Measurements from ENCODE around the gene BATF2.

The BATF2 gene

DNA sequence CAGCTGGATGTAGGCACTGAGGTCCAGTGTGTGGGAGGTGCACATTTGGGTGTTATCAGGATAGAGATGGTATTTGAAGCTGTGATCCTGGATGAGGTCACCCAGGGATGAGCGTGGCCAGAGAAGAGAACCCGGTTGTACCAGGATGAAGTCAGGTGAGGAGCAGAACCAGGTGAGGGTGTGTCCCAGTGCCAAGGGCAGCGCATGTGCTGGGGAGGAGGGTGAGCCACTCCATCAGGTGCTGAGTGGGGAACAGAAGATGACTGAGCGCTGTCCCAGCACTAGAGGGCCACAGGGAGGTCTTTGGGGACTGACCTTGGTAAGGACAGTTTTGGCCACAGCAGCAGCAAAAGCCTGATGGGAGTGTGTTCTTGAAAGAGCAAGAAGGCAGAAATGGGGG lies 19.9 kb upstream of the BATF2 start:
- no peak for DNase-seq (ENCODE audit: low read depth in 1 of 2, low spot score in 1 of 2)
- Histone ChIP-seq H3K27me3 (ENCODE audit: insufficient read depth, poor library complexity, severe bottlenecking) (no peaks in the 10 kb centered on the region), H3K4me3 (replicated peaks; ENCODE audit: insufficient read depth, low read length) (no peak overlapping the region), H3K27ac (replicated peaks) (no peak overlapping the region)
- TF ChIP-seq, protein P1, sequence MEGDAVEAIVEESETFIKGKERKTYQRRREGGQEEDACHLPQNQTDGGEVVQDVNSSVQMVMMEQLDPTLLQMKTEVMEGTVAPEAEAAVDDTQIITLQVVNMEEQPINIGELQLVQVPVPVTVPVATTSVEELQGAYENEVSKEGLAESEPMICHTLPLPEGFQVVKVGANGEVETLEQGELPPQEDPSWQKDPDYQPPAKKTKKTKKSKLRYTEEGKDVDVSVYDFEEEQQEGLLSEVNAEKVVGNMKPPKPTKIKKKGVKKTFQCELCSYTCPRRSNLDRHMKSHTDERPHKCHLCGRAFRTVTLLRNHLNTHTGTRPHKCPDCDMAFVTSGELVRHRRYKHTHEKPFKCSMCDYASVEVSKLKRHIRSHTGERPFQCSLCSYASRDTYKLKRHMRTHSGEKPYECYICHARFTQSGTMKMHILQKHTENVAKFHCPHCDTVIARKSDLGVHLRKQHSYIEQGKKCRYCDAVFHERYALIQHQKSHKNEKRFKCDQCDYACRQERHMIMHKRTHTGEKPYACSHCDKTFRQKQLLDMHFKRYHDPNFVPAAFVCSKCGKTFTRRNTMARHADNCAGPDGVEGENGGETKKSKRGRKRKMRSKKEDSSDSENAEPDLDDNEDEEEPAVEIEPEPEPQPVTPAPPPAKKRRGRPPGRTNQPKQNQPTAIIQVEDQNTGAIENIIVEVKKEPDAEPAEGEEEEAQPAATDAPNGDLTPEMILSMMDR (IDR thresholded peaks at IDR 0.05; ENCODE audit: insufficient read depth, low read length): no peak
- no peak for TF ChIP-seq GABPA (IDR thresholded peaks at IDR 0.05; ENCODE audit: low read depth)
- no peak for TF ChIP-seq SPI1 (IDR thresholded peaks at IDR 0.05; ENCODE audit: borderline replicate concordance, low read depth)
- no peak for TF ChIP-seq POLR2AphosphoS5 (IDR thresholded peaks at IDR 0.05; ENCODE audit: low read depth)
- TF ChIP-seq, protein P2, sequence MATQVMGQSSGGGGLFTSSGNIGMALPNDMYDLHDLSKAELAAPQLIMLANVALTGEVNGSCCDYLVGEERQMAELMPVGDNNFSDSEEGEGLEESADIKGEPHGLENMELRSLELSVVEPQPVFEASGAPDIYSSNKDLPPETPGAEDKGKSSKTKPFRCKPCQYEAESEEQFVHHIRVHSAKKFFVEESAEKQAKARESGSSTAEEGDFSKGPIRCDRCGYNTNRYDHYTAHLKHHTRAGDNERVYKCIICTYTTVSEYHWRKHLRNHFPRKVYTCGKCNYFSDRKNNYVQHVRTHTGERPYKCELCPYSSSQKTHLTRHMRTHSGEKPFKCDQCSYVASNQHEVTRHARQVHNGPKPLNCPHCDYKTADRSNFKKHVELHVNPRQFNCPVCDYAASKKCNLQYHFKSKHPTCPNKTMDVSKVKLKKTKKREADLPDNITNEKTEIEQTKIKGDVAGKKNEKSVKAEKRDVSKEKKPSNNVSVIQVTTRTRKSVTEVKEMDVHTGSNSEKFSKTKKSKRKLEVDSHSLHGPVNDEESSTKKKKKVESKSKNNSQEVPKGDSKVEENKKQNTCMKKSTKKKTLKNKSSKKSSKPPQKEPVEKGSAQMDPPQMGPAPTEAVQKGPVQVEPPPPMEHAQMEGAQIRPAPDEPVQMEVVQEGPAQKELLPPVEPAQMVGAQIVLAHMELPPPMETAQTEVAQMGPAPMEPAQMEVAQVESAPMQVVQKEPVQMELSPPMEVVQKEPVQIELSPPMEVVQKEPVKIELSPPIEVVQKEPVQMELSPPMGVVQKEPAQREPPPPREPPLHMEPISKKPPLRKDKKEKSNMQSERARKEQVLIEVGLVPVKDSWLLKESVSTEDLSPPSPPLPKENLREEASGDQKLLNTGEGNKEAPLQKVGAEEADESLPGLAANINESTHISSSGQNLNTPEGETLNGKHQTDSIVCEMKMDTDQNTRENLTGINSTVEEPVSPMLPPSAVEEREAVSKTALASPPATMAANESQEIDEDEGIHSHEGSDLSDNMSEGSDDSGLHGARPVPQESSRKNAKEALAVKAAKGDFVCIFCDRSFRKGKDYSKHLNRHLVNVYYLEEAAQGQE (IDR thresholded peaks at IDR 0.05; ENCODE audit: insufficient replicate concordance, low read depth): no peak

DNA sequence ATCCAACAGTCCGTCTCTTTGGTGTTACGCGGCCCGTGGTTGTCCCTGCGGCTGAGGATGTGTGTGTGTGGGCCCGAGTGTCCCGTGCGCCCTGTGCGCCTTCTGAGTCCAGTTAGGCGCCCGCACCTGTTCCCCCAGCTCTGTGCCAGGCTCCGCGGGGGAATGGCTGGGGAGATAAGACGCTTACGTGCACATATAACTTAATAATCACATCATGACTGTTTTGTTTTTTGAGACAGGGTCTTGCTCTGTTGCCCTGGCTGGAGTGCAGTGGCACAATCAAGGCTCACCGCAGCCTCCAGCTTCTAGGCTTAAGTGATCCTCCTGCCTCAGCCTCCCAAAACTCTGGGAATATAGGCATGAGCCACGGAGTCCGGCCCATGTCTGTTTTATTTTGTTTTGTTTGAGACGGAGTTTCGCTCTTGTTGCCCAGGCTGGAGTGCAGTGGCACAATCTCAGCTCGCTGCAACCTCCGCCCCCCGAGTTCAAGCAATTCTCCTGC lies 18.0 kb upstream of the BATF2 start:
- Histone ChIP-seq H3K27ac (replicated peaks) (peak overlapping the region; percentile 89), H3K4me3 (replicated peaks; ENCODE audit: insufficient read depth, low read length) (peak overlapping the region; percentile 60), H3K27me3 (ENCODE audit: insufficient read depth, poor library complexity, severe bottlenecking) (no peaks in the 10 kb centered on the region)
- DNase-seq (ENCODE audit: low read depth in 1 of 2, low spot score in 1 of 2): peak in 1 of 2 experiments; percentile 24
- no peak for TF ChIP-seq SPI1 (IDR thresholded peaks at IDR 0.05; ENCODE audit: borderline replicate concordance, low read depth)
- TF ChIP-seq, protein P1 (IDR thresholded peaks at IDR 0.05; ENCODE audit: insufficient read depth, low read length): no peak
- no peak for TF ChIP-seq POLR2AphosphoS5 (IDR thresholded peaks at IDR 0.05; ENCODE audit: low read depth)
- no peak for TF ChIP-seq GABPA (IDR thresholded peaks at IDR 0.05; ENCODE audit: low read depth)
- TF ChIP-seq, protein P2 (IDR thresholded peaks at IDR 0.05; ENCODE audit: insufficient replicate concordance, low read depth): no peak

DNA sequence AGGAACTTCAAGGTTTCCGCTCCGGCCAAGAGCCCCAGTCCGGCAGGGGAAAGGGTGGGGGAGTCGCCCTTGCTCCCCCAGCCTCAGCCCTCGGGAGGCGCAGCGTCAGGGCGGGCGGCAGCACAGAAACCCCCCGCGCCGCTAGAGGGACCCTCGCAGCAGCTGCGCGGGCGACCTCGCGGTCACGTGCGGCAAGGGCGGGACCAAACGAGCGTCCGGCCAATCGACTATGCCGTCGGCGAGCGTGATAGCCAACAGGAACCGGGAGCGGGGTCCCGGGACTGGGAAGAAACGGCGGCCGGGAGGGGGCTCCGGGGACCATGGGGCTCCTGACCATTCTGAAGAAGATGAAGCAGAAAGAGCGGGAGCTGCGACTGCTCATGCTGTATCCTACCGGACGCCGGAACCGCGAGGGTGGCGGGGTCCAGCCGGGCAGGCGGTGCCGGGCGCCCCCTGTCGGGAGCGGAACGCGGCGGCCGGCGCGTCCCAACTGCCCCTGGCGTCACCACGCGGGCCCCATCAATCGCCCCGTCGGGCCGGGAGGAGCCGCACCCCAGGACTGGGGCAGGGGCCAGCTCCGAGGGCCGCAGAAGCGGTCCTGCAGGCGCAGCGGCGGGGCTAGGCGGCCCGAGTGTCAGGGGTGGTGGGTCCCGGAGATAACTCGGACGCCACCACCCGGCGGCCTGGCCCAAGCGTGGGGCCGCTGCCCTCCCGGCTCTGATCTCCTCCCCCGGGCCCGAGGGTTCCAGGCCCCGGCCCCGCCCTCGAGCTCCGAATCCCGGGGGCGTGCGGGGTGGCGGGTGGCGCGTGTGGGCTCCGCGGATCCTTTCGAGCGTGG lies 17.3 kb upstream of the BATF2 start, which contains the start of gene ARL2:
TSS of gene ARL2 (plus strand) at position 273 of the 838 bp plus-strand sequence. CDS start at position 321, 48 bp downstream.
- TF ChIP-seq, protein P2 (IDR thresholded peaks at IDR 0.05; ENCODE audit: insufficient replicate concordance, low read depth): no peak
- TF ChIP-seq SPI1 (IDR thresholded peaks at IDR 0.05; ENCODE audit: borderline replicate concordance, low read depth) (no peak), POLR2AphosphoS5 (IDR thresholded peaks at IDR 0.05; ENCODE audit: low read depth) (peak; percentile 31; the same call in 1 of the 2 replicates), GABPA (IDR thresholded peaks at IDR 0.05; ENCODE audit: low read depth) (no peak)
- TF ChIP-seq, protein P1 (IDR thresholded peaks at IDR 0.05; ENCODE audit: insufficient read depth, low read length): peak; percentile 76
- peak; percentile 81 to 92 for DNase-seq (ENCODE audit: low read depth in 1 of 2, low spot score in 1 of 2)
- H3K27ac ChIP-seq (replicated peaks): peak within 1 kb of the TSS; percentile 89
- peak within 1 kb of the TSS; percentile 60 for H3K4me3 ChIP-seq (replicated peaks; ENCODE audit: insufficient read depth, low read length)
- no peaks in the 10 kb centered on the region for H3K27me3 ChIP-seq (ENCODE audit: insufficient read depth, poor library complexity, severe bottlenecking)
